A549 (cell line): ENCODE results near the gene SLCO2A1. TPM values are rescaled to one million over a fixed set of nuclear protein-coding genes. Genes with fewer than 3 reads are reported as not detected.

Experiments
- ATAC-seq, 2 experiments: fragments of 200-7000 bp in 1 of 2; fragments of >200 bp in 1 of 2; cut with Nextera tagmentation in 1 of 2; cut with Tn5 transposase in 1 of 2; 3 replicates each; pipeline versions ENCODE4 v1.8.0 to v1.9.1; 2018 to 2020; ENCODE audit warnings: mild to moderate bottlenecking in 1 of 2, moderate library complexity in 1 of 2
- CTCF ChIA-PET: fragments of 300-600 bp; sonication (Branson Sonifier 250); formaldehyde crosslinking; extraction: SDS; loops from one replicate; lab custom pipeline; 2021; ENCODE audit warnings: antibody characterized with exemption, inconsistent platforms; lab: Yijun Ruan, JAX
- POLR2A ChIA-PET: fragments of 350-600 bp; formaldehyde crosslinking; extraction: SDS; loops from one replicate; lab custom pipeline; 2021; ENCODE audit warnings: antibody characterized with exemption, inconsistent platforms; lab: Yijun Ruan, JAX
- DNase-seq, 2 experiments: peaks; one replicate each; pipeline versions ENCODE4 v3.0.0 to v3.0.0-alpha.2; 2011 to 2016; ENCODE audit warnings: low read depth in 1 of 2, low spot score in 1 of 2
- FAIRE-seq: peaks from 2 replicates; lab custom pipeline; 2011; peaks lifted over from hg19 to GRCh38; lab: Jason Lieb, UNC
- H3K27ac ChIP-seq, 2 experiments: fragments of >200 bp; sonication (Bioruptor Twin); formaldehyde crosslinking; 3 replicates each; pipeline ENCODE4 v1.5.1; 2016 to 2017
- H3K4me1 ChIP-seq: fragments of >200 bp; sonication (Bioruptor Twin); formaldehyde crosslinking; 3 replicates; pipeline ENCODE4 v1.6.1; 2016
- H3K4me2 ChIP-seq: fragments of >200 bp; sonication (Bioruptor Twin); formaldehyde crosslinking; 3 replicates; pipeline ENCODE4 v1.6.1; 2016
- H3K4me3 ChIP-seq: fragments of >200 bp; sonication (Bioruptor Twin); formaldehyde crosslinking; 3 replicates; pipeline ENCODE4 v1.5.1; 2016
- H3K9me3 ChIP-seq: fragments of >200 bp; sonication (Bioruptor Twin); formaldehyde crosslinking; 3 replicates; pipeline ENCODE4 v1.6.1; 2016
- CBX2 ChIP-seq: fragments of 200-600 bp; sonication (generic); IDR thresholded peaks from 2 replicates; pipeline ENCODE4 v1.6.1; 2016; ENCODE audit warnings: low read depth, mild to moderate bottlenecking, borderline replicate concordance
- CEBPB ChIP-seq, 2 experiments: fragments of >200 bp in 1 of 2; sonication (Bioruptor Twin) in 1 of 2; formaldehyde crosslinking in 1 of 2; IDR thresholded peaks; 2 replicates each; pipeline ENCODE4 v1.6.1; 2012 to 2016
- CHD2 ChIP-seq: fragments of 150-350 bp; IDR thresholded peaks from 2 replicates; pipeline ENCODE4 v1.6.1; 2014; ENCODE audit warnings: low read length; ENCODE audit not compliant: partially characterized antibody
- CHD4 ChIP-seq: fragments of 200-600 bp; sonication (generic); IDR thresholded peaks from 2 replicates; pipeline ENCODE4 v1.6.1; 2016; ENCODE audit warnings: antibody characterized with exemption, mild to moderate bottlenecking, borderline replicate concordance
- EHF ChIP-seq: fragments of 250-450 bp; sonication (Bioruptor Pico); IDR thresholded peaks from 2 replicates; pipeline ENCODE4 v1.5.0; 2020; ENCODE audit warnings: mild to moderate bottlenecking
- EHMT2 ChIP-seq: fragments of 200-600 bp; sonication (generic); IDR thresholded peaks from 2 replicates; pipeline ENCODE4 v1.6.1; 2016; ENCODE audit warnings: antibody characterized with exemption, low read depth, mild to moderate bottlenecking, moderate library complexity
- EP300 ChIP-seq, 2 experiments: fragments of >200 bp; sonication (Bioruptor Twin); formaldehyde crosslinking; IDR thresholded peaks; 2 replicates in 1 of 2; 3 replicates in 1 of 2; pipeline ENCODE4 v1.6.1; 2016 to 2017
- FOSL2 ChIP-seq, 2 experiments: fragments of 450-650 bp in 1 of 2; fragments of >200 bp in 1 of 2; sonication (Bioruptor Twin) in 1 of 2; formaldehyde crosslinking; IDR thresholded peaks; 2 replicates each; pipeline versions ENCODE4 v1.5.0 to v1.6.1; 2016 to 2020; ENCODE audit warnings: mild to moderate bottlenecking in 1 of 2, moderate library complexity in 1 of 2
- GATA3 ChIP-seq: IDR thresholded peaks from 2 replicates; pipeline ENCODE4 v1.6.1; 2012; ENCODE audit warnings: borderline replicate concordance
- HDAC2 ChIP-seq: fragments of 200-600 bp; sonication (generic); IDR thresholded peaks from 2 replicates; pipeline ENCODE4 v1.6.1; 2016
- HEYL ChIP-seq: fragments of 250-450 bp; sonication (Bioruptor Pico); IDR thresholded peaks from 2 replicates; pipeline ENCODE4 v1.8.0; 2021; ENCODE audit warnings: mild to moderate bottlenecking, moderate library complexity
- KDM1A ChIP-seq: fragments of 200-600 bp; sonication (generic); IDR thresholded peaks from 2 replicates; pipeline ENCODE4 v1.6.1; 2016; ENCODE audit warnings: low read depth, mild to moderate bottlenecking
- KDM5A ChIP-seq: fragments of 200-600 bp; sonication (generic); IDR thresholded peaks from 2 replicates; pipeline ENCODE4 v1.6.1; 2016; ENCODE audit warnings: antibody characterized with exemption, mild to moderate bottlenecking
- NFE2L2 ChIP-seq: fragments of 150-350 bp; conservative IDR thresholded peaks from 2 replicates; pipeline ENCODE4 v1.6.1; 2014; ENCODE audit warnings: low read length
- NPAS2 ChIP-seq: fragments of 250-450 bp; sonication (Bioruptor Pico); IDR thresholded peaks from 2 replicates; pipeline ENCODE4 v1.8.0; 2022; ENCODE audit warnings: mild to moderate bottlenecking, moderate library complexity, borderline replicate concordance
- POLR2A ChIP-seq: IDR thresholded peaks from 2 replicates; pipeline ENCODE4 v1.6.1; 2012; ENCODE audit warnings: mild to moderate bottlenecking, low read length
- RAD21 ChIP-seq, 2 experiments: fragments of >200 bp in 1 of 2; sonication (Bioruptor Twin) in 1 of 2; formaldehyde crosslinking in 1 of 2; IDR thresholded peaks in 1 of 2; conservative IDR thresholded peaks in 1 of 2; 2 replicates in 1 of 2; 3 replicates in 1 of 2; pipeline ENCODE4 v1.6.1; 2012 to 2018; ENCODE audit warnings: inconsistent platforms in 1 of 2
- RARB ChIP-seq: fragments of 250-450 bp; sonication (Bioruptor Pico); IDR thresholded peaks from 2 replicates; pipeline ENCODE4 v1.8.0; 2021; ENCODE audit warnings: mild to moderate bottlenecking, moderate library complexity
- RCOR1 ChIP-seq: fragments of 150-350 bp; IDR thresholded peaks from 2 replicates; pipeline ENCODE4 v1.6.1; 2014; ENCODE audit warnings: antibody characterized with exemption, low read length, low read depth
- RFX5 ChIP-seq: fragments of 450-650 bp; IDR thresholded peaks from 2 replicates; pipeline ENCODE4 v1.7.1; 2014; ENCODE audit warnings: antibody characterized with exemption, mild to moderate bottlenecking, moderate library complexity
- RNF2 ChIP-seq: fragments of 200-600 bp; sonication (generic); IDR thresholded peaks from 2 replicates; pipeline ENCODE4 v1.6.1; 2016; ENCODE audit warnings: low read depth, mild to moderate bottlenecking, antibody characterized with exemption, moderate library complexity, borderline replicate concordance
- TFCP2L1 ChIP-seq: fragments of 250-450 bp; sonication (Bioruptor Pico); IDR thresholded peaks from 2 replicates; pipeline ENCODE4 v1.5.0; 2021; ENCODE audit warnings: mild to moderate bottlenecking
- ZFP36 ChIP-seq: fragments of 450-650 bp; IDR thresholded peaks from 2 replicates; pipeline ENCODE4 v1.6.1; 2014; ENCODE audit warnings: borderline replicate concordance; ENCODE audit not compliant: partially characterized antibody
- ZSCAN20 ChIP-seq: fragments of 250-450 bp; sonication (Bioruptor Pico); IDR thresholded peaks from 2 replicates; pipeline ENCODE4 v1.8.0; 2022; ENCODE audit warnings: mild to moderate bottlenecking, moderate library complexity
- WGBS: methylation state at CpG from one replicate; pipeline ENCODE4 v1.1.6; 2017; ENCODE audit errors: missing lambda C conversion rate; 5-methylcytosine and 5-hydroxymethylcytosine counted together
- polyA plus RNA-seq, 4 experiments: library from polyadenylated mRNA; depleted of rRNA in 3 of 4; stranded (reverse); fragments of >200 nt; fragmentation: RNase III in 1 of 4; extraction: RNeasy Plus Mini Kit Qiagen cat#74134 plus additional on column Dnase treatment in 1 of 4; gene quantifications; 2 replicates in 3 of 4; 3 replicates in 1 of 4; pipeline ENCODE4 v1.2.3, GENCODE V29; 2011 to 2017
- TF ChIP-seq, protein P1 (sequence below): fragments of >200 bp; sonication (Bioruptor Twin); formaldehyde crosslinking; IDR thresholded peaks from 3 replicates; pipeline ENCODE4 v1.5.1; 2016
- TF ChIP-seq, protein P2 (sequence below): fragments of 250-450 bp; sonication (Bioruptor Pico); IDR thresholded peaks from 2 replicates; pipeline ENCODE4 v1.5.0; 2021; ENCODE audit warnings: mild to moderate bottlenecking, moderate library complexity, borderline replicate concordance
- TF ChIP-seq, protein P3 (sequence below): IDR thresholded peaks from 2 replicates; pipeline ENCODE4 v1.6.1; 2012
- TF ChIP-seq, protein P4 (sequence below): fragments of 150-350 bp; IDR thresholded peaks from 2 replicates; pipeline ENCODE4 v1.6.1; 2014; ENCODE audit warnings: low read depth, mild to moderate bottlenecking, low read length

SLCO2A1 gene
- polyA plus RNA-seq, 2 of the 4 experiments (the other 2 are of a cell fraction): 0.12 TPM; not detected in 1

DNA sequence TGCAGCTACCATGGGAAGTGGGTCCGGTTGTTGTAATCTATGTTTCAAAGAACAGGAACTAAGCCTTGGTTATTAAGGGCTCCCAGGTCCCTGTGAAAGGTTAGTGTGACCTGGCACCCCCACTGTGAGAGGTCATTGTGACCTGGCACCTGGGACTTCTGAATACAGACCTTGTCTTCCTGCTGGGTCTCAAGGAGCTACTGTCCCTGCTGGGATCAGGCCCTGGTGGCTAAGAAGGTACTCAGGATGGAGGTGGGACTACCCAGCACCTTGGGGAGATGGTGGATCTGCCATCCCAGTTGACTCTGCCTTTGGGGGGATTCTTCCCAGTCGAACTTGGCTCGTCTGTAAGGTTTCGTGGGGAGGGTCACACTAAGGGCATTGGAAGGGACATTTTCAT, 10.3 kb upstream of the SLCO2A1 start:
- Histone ChIP-seq H3K4me1 (no peaks in the 10 kb centered on the region), H3K4me2 (no peak overlapping the region), H3K27ac (no peak overlapping the region), H3K9me3 (no peaks in the 10 kb centered on the region; the same call in 2 of the 3 replicates), H3K4me3 (no peak overlapping the region)
- ATAC-seq: no peak
- CTCF ChIA-PET: no interaction called here
- TF ChIP-seq NPAS2 (CRISPR knock-in tag): no peak
- TF ChIP-seq CBX2: no peak
- no peak for TF ChIP-seq EP300 (IDR thresholded peaks at IDR 0.05)
- TF ChIP-seq, protein P1, sequence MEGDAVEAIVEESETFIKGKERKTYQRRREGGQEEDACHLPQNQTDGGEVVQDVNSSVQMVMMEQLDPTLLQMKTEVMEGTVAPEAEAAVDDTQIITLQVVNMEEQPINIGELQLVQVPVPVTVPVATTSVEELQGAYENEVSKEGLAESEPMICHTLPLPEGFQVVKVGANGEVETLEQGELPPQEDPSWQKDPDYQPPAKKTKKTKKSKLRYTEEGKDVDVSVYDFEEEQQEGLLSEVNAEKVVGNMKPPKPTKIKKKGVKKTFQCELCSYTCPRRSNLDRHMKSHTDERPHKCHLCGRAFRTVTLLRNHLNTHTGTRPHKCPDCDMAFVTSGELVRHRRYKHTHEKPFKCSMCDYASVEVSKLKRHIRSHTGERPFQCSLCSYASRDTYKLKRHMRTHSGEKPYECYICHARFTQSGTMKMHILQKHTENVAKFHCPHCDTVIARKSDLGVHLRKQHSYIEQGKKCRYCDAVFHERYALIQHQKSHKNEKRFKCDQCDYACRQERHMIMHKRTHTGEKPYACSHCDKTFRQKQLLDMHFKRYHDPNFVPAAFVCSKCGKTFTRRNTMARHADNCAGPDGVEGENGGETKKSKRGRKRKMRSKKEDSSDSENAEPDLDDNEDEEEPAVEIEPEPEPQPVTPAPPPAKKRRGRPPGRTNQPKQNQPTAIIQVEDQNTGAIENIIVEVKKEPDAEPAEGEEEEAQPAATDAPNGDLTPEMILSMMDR: no peak
- no peak for TF ChIP-seq RARB (CRISPR knock-in tag)
- no peak for TF ChIP-seq ZFP36
- TF ChIP-seq RNF2: no peak
- no peak for TF ChIP-seq HEYL
- TF ChIP-seq HDAC2: no peak
- TF ChIP-seq EHF (CRISPR knock-in tag): no peak
- no peak for TF ChIP-seq RCOR1
- no peak for TF ChIP-seq TFCP2L1
- TF ChIP-seq KDM5A: no peak
- TF ChIP-seq CEBPB (IDR thresholded peaks at IDR 0.05): no peak
- no peak for DNase-seq
- POLR2A ChIA-PET: no interaction called here
- 63% methylated on average over 4 of the region's 4 CpGs for WGBS
- no peak for FAIRE-seq

DNA sequence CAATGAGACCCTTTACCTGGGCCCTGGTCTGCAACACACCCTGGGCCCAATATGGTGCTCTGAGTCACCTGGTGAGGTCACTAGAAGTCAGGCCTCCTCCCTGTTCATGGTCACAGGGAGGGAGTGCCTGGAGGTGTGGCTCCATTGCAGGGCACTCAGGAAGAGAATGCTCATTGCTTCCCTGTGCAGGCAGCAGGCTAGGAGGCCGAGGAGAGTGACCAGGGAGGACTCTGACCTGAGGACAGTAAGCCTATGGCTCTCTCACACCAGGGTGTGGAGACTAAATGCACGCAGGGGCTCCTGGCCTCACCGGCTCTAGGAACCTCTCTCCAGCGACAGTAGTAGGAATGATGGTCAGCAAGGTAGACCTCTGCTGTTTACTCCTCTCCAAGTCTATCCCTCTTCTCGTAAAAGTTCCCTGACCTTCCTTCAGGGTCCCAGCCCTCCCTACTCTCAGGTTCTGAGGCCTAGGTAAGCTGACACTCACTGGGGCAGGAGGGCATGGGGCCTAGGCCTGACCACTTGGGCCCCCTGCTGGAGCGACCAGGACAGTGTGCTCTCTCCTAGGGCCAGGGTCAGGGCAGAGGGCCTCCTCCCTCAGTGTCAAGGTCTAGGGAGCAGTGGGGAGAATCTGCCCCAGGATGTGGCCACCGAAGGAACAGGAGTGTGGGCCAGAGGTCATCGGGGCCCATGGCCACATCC, 9.6 kb upstream of the SLCO2A1 start:
- FAIRE-seq (no peak), DNase-seq (no peak), ATAC-seq (peak; percentile 47 to 78; a peak in 3 of 6 replicates)
- CTCF ChIA-PET: no interaction called here
- no peaks in the 10 kb centered on the region; the same call in 2 of the 3 replicates for H3K9me3 ChIP-seq
- WGBS: 65% methylated on average over 7 of the region's 8 CpGs
- H3K4me2 ChIP-seq: no peak overlapping the region
- POLR2A ChIA-PET: no interaction called here
- TF ChIP-seq CHD4 (no peak), CHD2 (no peak), KDM1A (no peak), NFE2L2 (no peak), ZSCAN20 (CRISPR knock-in tag) (no peak), EHMT2 (no peak), RAD21 (conservative IDR thresholded peaks at IDR 0.05 in 1 of 2, IDR thresholded peaks at IDR 0.05 in 1 of 2) (no peak), POLR2A (no peak), FOSL2 (IDR thresholded peaks at IDR 0.05) (no peak), FOSL2 (CRISPR knock-in tag; IDR thresholded peaks at IDR 0.05) (no peak), GATA3 (no peak), RFX5 (no peak), EP300 (IDR thresholded peaks at IDR 0.05) (no peak)
- TF ChIP-seq, protein P2, sequence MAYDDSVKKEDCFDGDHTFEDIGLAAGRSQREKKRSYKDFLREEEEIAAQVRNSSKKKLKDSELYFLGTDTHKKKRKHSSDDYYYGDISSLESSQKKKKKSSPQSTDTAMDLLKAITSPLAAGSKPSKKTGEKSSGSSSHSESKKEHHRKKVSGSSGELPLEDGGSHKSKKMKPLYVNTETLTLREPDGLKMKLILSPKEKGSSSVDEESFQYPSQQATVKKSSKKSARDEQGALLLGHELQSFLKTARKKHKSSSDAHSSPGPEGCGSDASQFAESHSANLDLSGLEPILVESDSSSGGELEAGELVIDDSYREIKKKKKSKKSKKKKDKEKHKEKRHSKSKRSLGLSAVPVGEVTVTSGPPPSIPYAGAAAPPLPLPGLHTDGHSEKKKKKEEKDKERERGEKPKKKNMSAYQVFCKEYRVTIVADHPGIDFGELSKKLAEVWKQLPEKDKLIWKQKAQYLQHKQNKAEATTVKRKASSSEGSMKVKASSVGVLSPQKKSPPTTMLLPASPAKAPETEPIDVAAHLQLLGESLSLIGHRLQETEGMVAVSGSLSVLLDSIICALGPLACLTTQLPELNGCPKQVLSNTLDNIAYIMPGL (CRISPR knock-in tag): no peak
- TF ChIP-seq, protein P3, sequence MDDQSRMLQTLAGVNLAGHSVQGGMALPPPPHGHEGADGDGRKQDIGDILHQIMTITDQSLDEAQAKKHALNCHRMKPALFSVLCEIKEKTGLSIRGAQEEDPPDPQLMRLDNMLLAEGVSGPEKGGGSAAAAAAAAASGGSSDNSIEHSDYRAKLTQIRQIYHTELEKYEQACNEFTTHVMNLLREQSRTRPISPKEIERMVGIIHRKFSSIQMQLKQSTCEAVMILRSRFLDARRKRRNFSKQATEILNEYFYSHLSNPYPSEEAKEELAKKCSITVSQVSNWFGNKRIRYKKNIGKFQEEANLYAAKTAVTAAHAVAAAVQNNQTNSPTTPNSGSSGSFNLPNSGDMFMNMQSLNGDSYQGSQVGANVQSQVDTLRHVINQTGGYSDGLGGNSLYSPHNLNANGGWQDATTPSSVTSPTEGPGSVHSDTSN: no peak
- TF ChIP-seq, protein P4, sequence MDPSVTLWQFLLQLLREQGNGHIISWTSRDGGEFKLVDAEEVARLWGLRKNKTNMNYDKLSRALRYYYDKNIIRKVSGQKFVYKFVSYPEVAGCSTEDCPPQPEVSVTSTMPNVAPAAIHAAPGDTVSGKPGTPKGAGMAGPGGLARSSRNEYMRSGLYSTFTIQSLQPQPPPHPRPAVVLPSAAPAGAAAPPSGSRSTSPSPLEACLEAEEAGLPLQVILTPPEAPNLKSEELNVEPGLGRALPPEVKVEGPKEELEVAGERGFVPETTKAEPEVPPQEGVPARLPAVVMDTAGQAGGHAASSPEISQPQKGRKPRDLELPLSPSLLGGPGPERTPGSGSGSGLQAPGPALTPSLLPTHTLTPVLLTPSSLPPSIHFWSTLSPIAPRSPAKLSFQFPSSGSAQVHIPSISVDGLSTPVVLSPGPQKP: no peak
- no peaks in the 10 kb centered on the region for H3K4me1 ChIP-seq
- H3K27ac ChIP-seq: no peak overlapping the region
- no peak overlapping the region for H3K4me3 ChIP-seq
